Measurements from ENCODE around the gene CFAP299.

DNA sequence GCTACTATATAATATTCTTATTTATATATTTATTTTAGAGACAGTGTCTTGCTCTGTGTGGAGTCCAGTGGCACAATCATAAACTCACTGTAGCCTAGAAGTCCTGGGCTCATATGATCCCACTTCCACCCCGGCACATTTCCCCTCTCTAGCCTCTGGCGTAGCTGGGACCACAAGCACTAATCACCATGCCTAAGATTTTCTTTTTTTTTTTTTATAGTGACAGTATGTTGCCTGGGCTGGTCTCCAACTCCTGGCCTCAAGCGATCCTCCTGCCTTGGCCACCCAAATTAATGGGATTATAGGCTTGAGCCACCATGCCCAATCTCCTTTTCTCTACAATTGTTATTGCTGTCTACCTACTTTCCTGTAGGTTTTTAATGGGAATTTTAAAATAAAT lies 620.9 kb downstream of the CFAP299 start:
- TF ChIP-seq, protein P1, sequence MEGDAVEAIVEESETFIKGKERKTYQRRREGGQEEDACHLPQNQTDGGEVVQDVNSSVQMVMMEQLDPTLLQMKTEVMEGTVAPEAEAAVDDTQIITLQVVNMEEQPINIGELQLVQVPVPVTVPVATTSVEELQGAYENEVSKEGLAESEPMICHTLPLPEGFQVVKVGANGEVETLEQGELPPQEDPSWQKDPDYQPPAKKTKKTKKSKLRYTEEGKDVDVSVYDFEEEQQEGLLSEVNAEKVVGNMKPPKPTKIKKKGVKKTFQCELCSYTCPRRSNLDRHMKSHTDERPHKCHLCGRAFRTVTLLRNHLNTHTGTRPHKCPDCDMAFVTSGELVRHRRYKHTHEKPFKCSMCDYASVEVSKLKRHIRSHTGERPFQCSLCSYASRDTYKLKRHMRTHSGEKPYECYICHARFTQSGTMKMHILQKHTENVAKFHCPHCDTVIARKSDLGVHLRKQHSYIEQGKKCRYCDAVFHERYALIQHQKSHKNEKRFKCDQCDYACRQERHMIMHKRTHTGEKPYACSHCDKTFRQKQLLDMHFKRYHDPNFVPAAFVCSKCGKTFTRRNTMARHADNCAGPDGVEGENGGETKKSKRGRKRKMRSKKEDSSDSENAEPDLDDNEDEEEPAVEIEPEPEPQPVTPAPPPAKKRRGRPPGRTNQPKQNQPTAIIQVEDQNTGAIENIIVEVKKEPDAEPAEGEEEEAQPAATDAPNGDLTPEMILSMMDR (IDR thresholded peaks at IDR 0.05) = no peak
- no peak for TF ChIP-seq POLR2A (IDR thresholded peaks at IDR 0.05)
- TF ChIP-seq POLR2AphosphoS5 (IDR thresholded peaks at IDR 0.05) = no peak
